ENCODE results near the gene NOVA2. TPM values are rescaled to one million over a fixed set of nuclear protein-coding genes. Genes with fewer than 3 reads are reported as not detected.

Gene NOVA2
- total RNA-seq, 6 donors from 2014 or later = 4.7 to 19.0 (median 13.9) TPM

GRCh38 chr19:45995715-45996385 lies 22.2 kb upstream of the NOVA2 start:
- no peak for DNase-seq
- peaks cover 21 to 27% (median 24%) of the 10 kb centered on the region in 4 donors for H3K4me1 ChIP-seq
- H3K9me3 ChIP-seq = no peaks in the 10 kb centered on the region
- peak overlapping the region; percentile 71 to 86 (median 79) for H3K27ac ChIP-seq
- ATAC-seq (ENCODE audit: low FRiP score in 2 of 2) = no peak
- H3K36me3 ChIP-seq = peaks cover 0 to 6% (median 0%) of the 10 kb centered on the region in 4 donors
- peak overlapping the region; percentile 49 to 91 (median 78) for H3K4me3 ChIP-seq
- no peaks in the 10 kb centered on the region for H3K27me3 ChIP-seq
- WGBS, 2 donors = 13 to 17% methylated on average over 13 of the region's 13 CpGs
- TF ChIP-seq POLR2AphosphoS5 (IDR thresholded peaks at IDR 0.05) (no peak), CTCF (IDR thresholded peaks at IDR 0.05) (no peak), EP300 (IDR thresholded peaks at IDR 0.05) (no peak), POLR2A (IDR thresholded peaks at IDR 0.05) (no peak)

- DNase-seq (peak; percentile 93), ATAC-seq (ENCODE audit: low FRiP score in 2 of 2) (peak; percentile 97 to 100)
- Histone ChIP-seq H3K4me1 (peaks cover 14 to 20% (median 17%) of the 10 kb centered on the region in 4 donors), H3K27me3 (no peaks in the 10 kb centered on the region), H3K36me3 (peaks cover 0 to 6% (median 0%) of the 10 kb centered on the region in 4 donors), H3K4me3 (peak within 1 kb of the TSS; percentile 49 to 91 (median 78)), H3K27ac (peak within 1 kb of the TSS; percentile 71 to 86 (median 79)), H3K9me3 (no peaks in the 10 kb centered on the region)
- TF ChIP-seq CTCF (IDR thresholded peaks at IDR 0.05) (peak in 1 of 6 experiments; percentile 9), POLR2AphosphoS5 (IDR thresholded peaks at IDR 0.05) (peak in 1 of 2 donors; percentile 77), EP300 (IDR thresholded peaks at IDR 0.05) (peak in 1 of 4 donors; percentile 1), POLR2A (IDR thresholded peaks at IDR 0.05) (peak in 2 of 4 donors; percentile 75 to 92)
- 0 to 2% methylated on average over 22 to 34 of the region's 34 CpGs for WGBS, 2 donors
These were observed 21.5 kb upstream of the NOVA2 start, which contains the start of gene CCDC61 for GRCh38 chr19:45994998-45995714. TSS of gene CCDC61 (plus strand) at chr19:45995467. CDS start at chr19:46003019, 7,552 bp downstream.

GRCh38 chr19:45994456-45994997 lies 20.9 kb upstream of the NOVA2 start:
- no peaks in the 10 kb centered on the region for H3K9me3 ChIP-seq
- ATAC-seq (ENCODE audit: low FRiP score in 2 of 2) (peak in 1 of 2 donors; percentile 32), DNase-seq (no peak)
- peaks cover 0 to 6% (median 0%) of the 10 kb centered on the region in 4 donors for H3K36me3 ChIP-seq
- H3K27ac ChIP-seq = peak overlapping the region in 1 of 4 donors; percentile 83
- TF ChIP-seq POLR2A (IDR thresholded peaks at IDR 0.05) (no peak), POLR2AphosphoS5 (IDR thresholded peaks at IDR 0.05) (no peak), EP300 (IDR thresholded peaks at IDR 0.05) (no peak), CTCF (IDR thresholded peaks at IDR 0.05) (no peak)
- no peaks in the 10 kb centered on the region for H3K27me3 ChIP-seq
- peaks cover 8 to 16% (median 12%) of the 10 kb centered on the region in 4 donors for H3K4me1 ChIP-seq
- peak overlapping the region; percentile 2 to 91 (median 78) for H3K4me3 ChIP-seq
- 5 to 8% methylated on average over 8 of the region's 8 CpGs for WGBS, 2 donors

- Histone ChIP-seq H3K36me3 (no peaks in the 10 kb centered on the region), H3K4me3 (no peak overlapping the region), H3K27ac (no peak overlapping the region), H3K9me3 (no peaks in the 10 kb centered on the region), H3K4me1 (peaks cover 0 to 7% (median 5%) of the 10 kb centered on the region in 4 donors), H3K27me3 (no peaks in the 10 kb centered on the region)
- ATAC-seq (ENCODE audit: low FRiP score in 2 of 2) = peak in 1 of 2 donors; percentile 26
- DNase-seq = no peak
- TF ChIP-seq POLR2A (IDR thresholded peaks at IDR 0.05) (no peak), CTCF (IDR thresholded peaks at IDR 0.05) (no peak), EP300 (IDR thresholded peaks at IDR 0.05) (no peak), POLR2AphosphoS5 (IDR thresholded peaks at IDR 0.05) (no peak)
- WGBS, 2 donors = 83 to 86% methylated on average over 12 of the region's 12 CpGs
These were observed 16.6 kb upstream of the NOVA2 start for GRCh38 chr19:45990113-45990728.
